OCI-M2 (cell line): ENCODE data around the gene SVIL.
A peak's percentile ranks its signal among the peaks of the same experiment; 100 is the strongest.

Experiments
- DNase-seq: peaks from one replicate; lab custom pipeline; 2025; ENCODE audit not compliant: unreplicated experiment; lab: John Stamatoyannopoulos, UW

SVIL gene

GRCh38 chr10:29431711-29432110 lies 203.1 kb downstream of the SVIL start:
- DNase-seq: no peak

- DNase-seq: no peak
Observed at GRCh38 chr10:29430101-29430500, 204.7 kb downstream of the SVIL start.

GRCh38 chr10:29428486-29428885 lies 206.3 kb downstream of the SVIL start:
- no peak for DNase-seq

- no peak for DNase-seq
Observed at GRCh38 chr10:29427667-29428066, 207.1 kb downstream of the SVIL start.

GRCh38 chr10:29426420-29426819 lies 208.4 kb downstream of the SVIL start:
- DNase-seq: no peak

- DNase-seq: no peak
Observed at GRCh38 chr10:29424017-29424416, 210.8 kb downstream of the SVIL start.

- DNase-seq: no peak
Observed at GRCh38 chr10:29420744-29421143, 214.0 kb downstream of the SVIL start.

- no peak for DNase-seq
Observed at GRCh38 chr10:29417324-29417723, 217.4 kb downstream of the SVIL start.

GRCh38 chr10:29415876-29416275 lies 218.9 kb downstream of the SVIL start:
- no peak for DNase-seq

GRCh38 chr10:29414501-29414900 lies 220.3 kb downstream of the SVIL start:
- no peak for DNase-seq

- DNase-seq: no peak
Observed at GRCh38 chr10:29412485-29412884, 222.3 kb downstream of the SVIL start.

- no peak for DNase-seq
Observed at GRCh38 chr10:29411666-29412315, 223.0 kb downstream of the SVIL start.

- peak; percentile 10 for DNase-seq
Observed at GRCh38 chr10:29409241-29410054, 225.3 kb downstream of the SVIL start.

GRCh38 chr10:29408847-29409240 lies 225.9 kb downstream of the SVIL start:
- DNase-seq: no peak
